Activated T-cell treated with anti-CD3 and anti-CD28 coated beads, Interleukin-2, amount 50 U/mL, for 1 hour (primary cell): ENCODE data around the gene KANK4.

Source experiments
- DNase-seq: peaks from one replicate; pipeline ENCODE4 v3.0.0-alpha.2; 2020

The KANK4 gene

GRCh38 chr1:62318756-62319544 lies at the start of gene KANK4:
Gene KANK4, minus strand, starts transcription at chr1:62319434. Its CDS starts 37,870 bp downstream, at chr1:62281564.
- no peak for DNase-seq

- DNase-seq = no peak
These were observed 49.8 kb upstream of the KANK4 start for GRCh38 chr1:62368989-62369388.

GRCh38 chr1:62367005-62367557 lies 47.8 kb upstream of the KANK4 start:
- no peak for DNase-seq

GRCh38 chr1:62364721-62365120 lies 45.5 kb upstream of the KANK4 start:
- no peak for DNase-seq

- no peak for DNase-seq
These were observed 43.7 kb upstream of the KANK4 start for GRCh38 chr1:62362926-62363325.

GRCh38 chr1:62362061-62362917 lies 43.1 kb upstream of the KANK4 start:
- DNase-seq = no peak

- DNase-seq = no peak
These were observed 42.2 kb upstream of the KANK4 start for GRCh38 chr1:62361431-62361830.

- DNase-seq = no peak
These were observed 39.6 kb upstream of the KANK4 start for GRCh38 chr1:62358665-62359373.

GRCh38 chr1:62357916-62358315 lies 38.7 kb upstream of the KANK4 start:
- DNase-seq = no peak

- no peak for DNase-seq
These were observed 37.1 kb upstream of the KANK4 start for GRCh38 chr1:62356257-62356835.

- DNase-seq = no peak
These were observed 35.9 kb upstream of the KANK4 start for GRCh38 chr1:62355095-62355494.

- no peak for DNase-seq
These were observed 34.6 kb upstream of the KANK4 start for GRCh38 chr1:62353853-62354252.

GRCh38 chr1:62352387-62352786 lies 33.2 kb upstream of the KANK4 start:
- DNase-seq = no peak

GRCh38 chr1:62349470-62350233 lies 30.4 kb upstream of the KANK4 start:
- DNase-seq = no peak

- no peak for DNase-seq
These were observed 27.7 kb upstream of the KANK4 start for GRCh38 chr1:62346886-62347285.

- DNase-seq = no peak
These were observed 24.7 kb upstream of the KANK4 start for GRCh38 chr1:62343911-62344310.

- DNase-seq = no peak
These were observed 23.0 kb upstream of the KANK4 start for GRCh38 chr1:62342270-62342669.

- DNase-seq = no peak
These were observed 22.4 kb upstream of the KANK4 start for GRCh38 chr1:62341615-62342014.

GRCh38 chr1:62341089-62341488 lies 21.9 kb upstream of the KANK4 start:
- no peak for DNase-seq

GRCh38 chr1:62337706-62338631 lies 18.7 kb upstream of the KANK4 start:
- no peak for DNase-seq
